Naive thymus-derived CD4-positive, alpha-beta T cell (primary cell): ENCODE results near the gene BCAS3. TPM values are rescaled to one million over a fixed set of nuclear protein-coding genes. Genes with fewer than 3 reads are reported as not detected.

Source experiments
- ATAC-seq: fragments of 150-1000 bp; cut with Tn5 transposase; 2 replicates; pipeline ENCODE4 v1.10.0; 2021; ENCODE audit warnings: mild to moderate bottlenecking, moderate library complexity
- CTCF ChIA-PET: fragments of 350-600 bp; sonication (Branson Sonifier 250); formaldehyde crosslinking; loops from one replicate; lab custom pipeline; 2021; ENCODE audit warnings: antibody characterized with exemption; lab: Charles Lee
- POLR2A ChIA-PET: fragments of 350-600 bp; sonication (Branson Sonifier 250); formaldehyde crosslinking; loops from one replicate; lab custom pipeline; 2021; ENCODE audit warnings: antibody characterized with exemption, inconsistent platforms; lab: Charles Lee
- DNase-seq, 9 donors: peaks; one replicate each; pipeline versions ENCODE4 v3.0.0 to v3.0.0-alpha.2; 2020 to 2022; ENCODE audit warnings: mixed read lengths in 1 of 9
- H3K27ac ChIP-seq: one replicate; pipeline ENCODE4 v1.7.0; 2013; ENCODE audit warnings: mild to moderate bottlenecking, low read depth, low read length, moderate library complexity
- H3K27me3 ChIP-seq, 2 donors: one replicate each; pipeline ENCODE4 v1.7.0; 2013; ENCODE audit warnings: low read length in 2 of 2, mild to moderate bottlenecking in 2 of 2, moderate library complexity in 2 of 2; ENCODE audit not compliant: control insufficient read depth in 2 of 2, insufficient read depth in 2 of 2
- H3K36me3 ChIP-seq, 3 experiments: 1 replicate in 2 of 3; 2 replicates in 1 of 3; pipeline ENCODE4 v1.7.0; 2013; ENCODE audit warnings: low read length in 3 of 3, mild to moderate bottlenecking in 3 of 3, moderate library complexity in 1 of 3; ENCODE audit not compliant: insufficient read depth in 3 of 3, control insufficient read depth in 2 of 3
- H3K4me1 ChIP-seq, 2 donors: one replicate each; pipeline ENCODE4 v1.7.0; 2013; ENCODE audit warnings: low read length in 2 of 2, mild to moderate bottlenecking in 2 of 2, moderate library complexity in 1 of 2; ENCODE audit not compliant: control insufficient read depth in 2 of 2, insufficient read depth in 2 of 2
- H3K4me3 ChIP-seq: 2 replicates; pipeline ENCODE4 v1.7.0; 2013; ENCODE audit warnings: mild to moderate bottlenecking, low read length
- H3K9me3 ChIP-seq, 3 experiments: 1 replicate in 2 of 3; 2 replicates in 1 of 3; pipeline ENCODE4 v1.7.0; 2013; ENCODE audit warnings: low read length in 3 of 3; ENCODE audit not compliant: control insufficient read depth in 2 of 3
- H3K27ac Mint-ChIP-seq, 9 donors: one replicate each; pipeline ENCODE4 v1.8.0; 2020 to 2022; ENCODE audit warnings: mixed read lengths in 9 of 9, mild to moderate bottlenecking in 8 of 9, moderate library complexity in 5 of 9, inconsistent platforms in 2 of 9
- H3K27me3 Mint-ChIP-seq, 5 donors: one replicate each; pipeline ENCODE4 v1.8.0; 2021 to 2022; ENCODE audit warnings: mixed read lengths in 5 of 5, mild to moderate bottlenecking in 1 of 5
- H3K36me3 Mint-ChIP-seq, 5 donors: one replicate each; pipeline ENCODE4 v1.8.0; 2020 to 2022; ENCODE audit warnings: mixed read lengths in 5 of 5, mild to moderate bottlenecking in 3 of 5, inconsistent platforms in 1 of 5
- H3K4me1 Mint-ChIP-seq, 7 donors: one replicate each; pipeline ENCODE4 v1.8.0; 2020 to 2022; ENCODE audit warnings: mixed read lengths in 7 of 7, mild to moderate bottlenecking in 3 of 7, inconsistent platforms in 1 of 7
- H3K4me3 Mint-ChIP-seq, 10 donors: one replicate each; pipeline ENCODE4 v1.8.0; 2020 to 2022; ENCODE audit warnings: mild to moderate bottlenecking in 10 of 10, mixed read lengths in 10 of 10, moderate library complexity in 6 of 10, inconsistent platforms in 2 of 10
- H3K9me3 Mint-ChIP-seq, 11 donors: one replicate each; pipeline ENCODE4 v1.8.0; 2020 to 2022; ENCODE audit warnings: mixed read lengths in 11 of 11, mild to moderate bottlenecking in 4 of 11, inconsistent platforms in 1 of 11, moderate library complexity in 1 of 11
- intact Hi-C, 2 donors: fragments of 100-400 bp; cut with micrococcal nuclease; formaldehyde crosslinking; loops; one replicate each; pipeline ENCODE4 v1.15.1; 2023
- polyA plus RNA-seq, 2 donors: library from polyadenylated mRNA; unstranded; fragments of 300-500 nt; fragmentation: Illumina TruSeq; gene quantifications; one replicate each; pipeline ENCODE4 v1.2.3, GENCODE V29; 2021
- total RNA-seq, 6 experiments: library from RNA in 5 of 6; stranded (reverse) in 5 of 6; gene quantifications; 1 replicate in 5 of 6; 2 replicates in 1 of 6; pipeline ENCODE4 v1.2.3 and lab custom pipeline; 2021 to 2026

BCAS3 gene
- total and polyA plus RNA-seq, 7 experiments from 2014 or later = 18.4 to 57.8 (median 37.5) TPM

GRCh38 chr17:61285526-61286320 lies 608.1 kb downstream of the BCAS3 start:
- H3K27ac ChIP-seq = no peak overlapping the region
- ChIA-PET CTCF (no interaction called here), POLR2A (no interaction called here)
- DNase-seq (peak in 1 of 9 donors; percentile 21), ATAC-seq (no peak)
- no peaks in the 10 kb centered on the region for H3K27me3 ChIP-seq
- no peaks in the 10 kb centered on the region for H3K27me3 Mint-ChIP-seq
- no peaks in the 10 kb centered on the region for H3K36me3 ChIP-seq
- peaks cover 0 to 11% (median 6%) of the 10 kb centered on the region in 5 donors for H3K36me3 Mint-ChIP-seq
- peaks cover 0 to 2% (median 0%) of the 10 kb centered on the region in 11 donors for H3K9me3 Mint-ChIP-seq
- no peaks in the 10 kb centered on the region for H3K4me1 ChIP-seq
- peak overlapping the region in 1 of 9 donors; percentile 4 for H3K27ac Mint-ChIP-seq
- H3K4me3 ChIP-seq = no peak overlapping the region
- H3K4me1 Mint-ChIP-seq = peaks cover 0 to 6% (median 0%) of the 10 kb centered on the region in 7 donors
- H3K4me3 Mint-ChIP-seq = no peak overlapping the region
- intact Hi-C loops = no loop called here
- no peaks in the 10 kb centered on the region for H3K9me3 ChIP-seq

- no peaks in the 10 kb centered on the region for H3K9me3 ChIP-seq
- no peak for DNase-seq
- no peak overlapping the region for H3K27ac ChIP-seq
- H3K36me3 ChIP-seq = no peaks in the 10 kb centered on the region
- Mint-ChIP-seq H3K36me3 (peaks cover 0 to 11% (median 6%) of the 10 kb centered on the region in 5 donors), H3K9me3 (peaks cover 0 to 2% (median 0%) of the 10 kb centered on the region in 11 donors), H3K27ac (no peak overlapping the region), H3K27me3 (no peaks in the 10 kb centered on the region), H3K4me3 (no peak overlapping the region), H3K4me1 (peaks cover 0 to 5% (median 0%) of the 10 kb centered on the region in 7 donors)
- no peaks in the 10 kb centered on the region for H3K27me3 ChIP-seq
- ChIA-PET POLR2A (no interaction called here), CTCF (no interaction called here)
- H3K4me3 ChIP-seq = no peak overlapping the region
- no peaks in the 10 kb centered on the region for H3K4me1 ChIP-seq
- intact Hi-C loops = no loop called here
- ATAC-seq = no peak
These were observed 608.8 kb downstream of the BCAS3 start for GRCh38 chr17:61286449-61286848.

DNA sequence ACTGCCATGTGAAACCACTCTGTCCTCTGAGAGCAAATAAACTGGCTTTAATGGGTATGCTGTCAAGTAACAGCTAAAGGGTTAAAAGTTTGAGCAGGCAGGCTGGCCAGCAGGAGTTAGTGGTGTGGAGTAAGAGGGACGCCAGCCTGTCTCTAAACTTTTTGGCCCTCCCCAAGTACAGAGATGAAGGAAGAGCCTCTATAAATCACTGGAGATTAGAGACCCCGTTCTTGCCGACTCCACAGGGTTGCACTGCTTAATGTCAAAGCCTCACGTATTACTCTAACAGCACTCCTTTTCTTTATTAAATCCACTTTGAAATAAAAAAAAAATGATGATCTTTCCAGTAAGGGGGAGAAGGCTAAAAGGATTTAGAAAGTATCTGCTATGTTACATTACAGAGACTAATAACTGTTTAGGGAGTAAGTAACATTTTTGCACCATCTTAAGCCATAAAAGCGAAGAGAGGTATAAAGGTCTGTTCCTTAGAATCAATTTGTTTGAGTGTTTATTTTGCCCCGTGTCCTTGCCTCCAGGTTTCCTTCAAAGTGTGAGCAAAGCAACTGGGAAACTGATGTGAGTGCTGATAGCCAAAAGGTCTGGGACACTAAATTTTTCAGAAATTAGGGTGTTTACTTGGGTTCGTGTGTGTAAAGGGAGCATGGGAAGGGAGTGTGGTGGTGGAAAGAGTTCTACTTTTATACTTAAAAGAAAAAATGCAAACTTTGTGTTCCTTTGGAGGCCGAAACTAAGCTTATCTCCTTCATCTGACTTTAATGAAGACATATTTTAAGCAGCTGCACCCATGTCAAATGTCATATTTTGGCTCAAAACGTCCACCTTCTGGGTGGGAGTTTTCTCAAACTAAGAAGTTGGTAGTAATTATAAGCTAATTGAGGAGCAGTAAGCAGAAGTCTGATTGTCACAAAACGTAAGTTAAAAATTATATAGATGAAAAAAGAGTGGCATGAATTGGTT lies 612.0 kb downstream of the BCAS3 start:
- intact Hi-C loops = no loop called here
- no peaks in the 10 kb centered on the region for H3K36me3 ChIP-seq
- ChIA-PET POLR2A (no interaction called here), CTCF (no interaction called here)
- Mint-ChIP-seq H3K36me3 (peaks cover 0 to 5% (median 0%) of the 10 kb centered on the region in 5 donors), H3K9me3 (no peaks in the 10 kb centered on the region), H3K27ac (peak overlapping the region in 1 of 9 donors; percentile 52), H3K4me3 (no peak overlapping the region), H3K4me1 (peaks cover 0 to 4% (median 0%) of the 10 kb centered on the region in 7 donors), H3K27me3 (no peaks in the 10 kb centered on the region)
- no peaks in the 10 kb centered on the region for H3K9me3 ChIP-seq
- DNase-seq (no peak), ATAC-seq (no peak)
- no peak overlapping the region for H3K4me3 ChIP-seq
- H3K27ac ChIP-seq = no peak overlapping the region
- no peaks in the 10 kb centered on the region for H3K27me3 ChIP-seq
- H3K4me1 ChIP-seq = no peaks in the 10 kb centered on the region

DNA sequence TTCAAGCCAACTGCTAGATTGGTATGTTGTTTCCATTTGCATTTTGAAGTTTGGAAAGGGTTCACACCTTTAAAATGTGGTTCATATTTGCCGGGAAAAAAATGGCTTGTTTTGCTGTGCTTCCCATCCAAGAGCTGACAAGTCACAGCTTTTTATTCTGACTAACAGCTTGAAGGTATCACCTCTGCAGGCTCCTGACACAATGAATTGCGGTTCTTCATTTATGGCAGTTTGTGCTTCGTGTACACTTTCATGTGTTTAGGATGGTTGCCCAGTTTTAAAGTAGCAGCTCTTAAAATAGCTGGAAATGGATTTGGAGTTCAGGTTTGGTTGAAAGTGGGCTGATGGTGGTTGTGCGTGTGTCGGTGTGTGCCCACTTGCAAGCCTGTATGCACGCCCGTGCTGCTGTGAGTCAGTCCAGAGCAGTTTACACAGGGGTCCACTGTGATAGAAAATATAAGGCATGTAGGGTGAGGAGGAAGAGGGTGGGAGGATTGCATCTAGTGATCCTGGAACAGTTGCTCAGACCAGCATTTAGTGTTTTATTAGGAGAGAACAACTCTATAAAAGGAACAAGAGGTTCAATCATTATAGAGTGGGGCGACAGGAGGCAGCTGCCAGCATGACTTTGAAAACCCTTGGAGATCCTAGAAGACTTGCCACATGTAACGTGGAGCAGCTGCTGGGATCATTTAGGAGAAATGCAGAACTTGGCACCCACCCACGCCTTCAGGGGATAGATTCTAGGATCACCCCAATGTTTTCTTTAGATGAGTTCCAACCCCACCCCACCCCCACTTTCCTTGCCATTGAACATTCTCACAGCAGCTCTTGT lies 614.0 kb downstream of the BCAS3 start:
- H3K9me3 Mint-ChIP-seq = no peaks in the 10 kb centered on the region
- Histone ChIP-seq H3K27me3 (no peaks in the 10 kb centered on the region), H3K4me3 (no peak overlapping the region), H3K9me3 (no peaks in the 10 kb centered on the region), H3K4me1 (no peaks in the 10 kb centered on the region), H3K36me3 (no peaks in the 10 kb centered on the region), H3K27ac (no peak overlapping the region)
- ChIA-PET CTCF (no interaction called here), POLR2A (no interaction called here)
- peaks cover 0 to 5% (median 0%) of the 10 kb centered on the region in 5 donors for H3K36me3 Mint-ChIP-seq
- peaks cover 0 to 4% (median 0%) of the 10 kb centered on the region in 7 donors for H3K4me1 Mint-ChIP-seq
- H3K27me3 Mint-ChIP-seq = no peaks in the 10 kb centered on the region
- DNase-seq (no peak), ATAC-seq (no peak)
- H3K27ac Mint-ChIP-seq = no peak overlapping the region
- intact Hi-C loops = no loop called here
- no peak overlapping the region for H3K4me3 Mint-ChIP-seq

DNA sequence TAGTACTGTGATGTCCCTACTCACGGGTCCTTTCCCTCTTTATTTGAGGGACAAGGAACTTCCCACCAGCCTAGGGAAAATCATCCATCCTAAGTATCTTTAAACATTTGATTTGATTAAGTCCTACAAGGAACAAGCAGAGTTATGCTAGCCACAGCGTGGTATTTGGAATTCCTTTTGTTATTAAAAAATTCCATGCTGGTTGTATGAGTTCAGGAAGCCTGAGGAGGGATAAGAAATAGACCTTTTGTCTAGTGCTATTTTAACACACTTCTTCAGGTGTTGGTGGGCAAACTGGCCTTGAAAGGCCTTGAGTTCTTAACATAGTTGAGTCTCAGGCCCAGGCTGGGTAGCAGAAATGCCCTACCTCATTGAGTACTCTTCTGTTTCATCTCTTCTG lies 616.6 kb downstream of the BCAS3 start:
- Histone ChIP-seq H3K27me3 (no peaks in the 10 kb centered on the region), H3K4me3 (no peak overlapping the region), H3K27ac (no peak overlapping the region), H3K4me1 (no peaks in the 10 kb centered on the region), H3K36me3 (no peaks in the 10 kb centered on the region), H3K9me3 (no peaks in the 10 kb centered on the region)
- intact Hi-C loops = no loop called here
- H3K27me3 Mint-ChIP-seq = no peaks in the 10 kb centered on the region
- H3K4me1 Mint-ChIP-seq = peaks cover 0 to 4% (median 0%) of the 10 kb centered on the region in 7 donors
- POLR2A ChIA-PET = no interaction called here
- H3K27ac Mint-ChIP-seq = no peak overlapping the region
- H3K9me3 Mint-ChIP-seq = no peaks in the 10 kb centered on the region
- CTCF ChIA-PET = no interaction called here
- peaks cover 0 to 5% (median 0%) of the 10 kb centered on the region in 5 donors for H3K36me3 Mint-ChIP-seq
- ATAC-seq = no peak
- no peak overlapping the region for H3K4me3 Mint-ChIP-seq
- DNase-seq = no peak

DNA sequence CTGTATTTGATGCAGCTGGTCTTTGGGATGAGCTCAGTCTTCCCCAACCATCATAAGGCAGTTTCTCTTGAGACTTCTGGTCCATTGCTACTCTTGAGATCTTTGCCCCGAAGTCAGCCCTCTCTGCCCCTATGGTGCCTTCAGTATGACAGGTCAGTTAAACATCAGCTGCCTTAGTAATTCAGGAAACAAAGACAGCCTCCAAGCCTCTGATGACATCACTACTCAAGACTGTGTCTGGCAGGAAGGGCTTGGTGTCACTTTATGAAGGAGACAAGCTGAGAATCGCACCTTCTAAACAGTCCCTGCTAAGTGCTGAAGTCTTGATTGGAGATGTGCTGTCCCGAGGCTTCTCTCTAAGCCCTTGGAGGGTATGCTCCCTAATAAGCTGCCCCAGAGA lies 617.1 kb downstream of the BCAS3 start:
- H3K4me1 Mint-ChIP-seq = peaks cover 0 to 4% (median 0%) of the 10 kb centered on the region in 7 donors
- Histone ChIP-seq H3K4me1 (no peaks in the 10 kb centered on the region), H3K4me3 (no peak overlapping the region), H3K27me3 (no peaks in the 10 kb centered on the region), H3K27ac (no peak overlapping the region), H3K36me3 (no peaks in the 10 kb centered on the region), H3K9me3 (no peaks in the 10 kb centered on the region)
- ChIA-PET POLR2A (no interaction called here), CTCF (no interaction called here)
- H3K9me3 Mint-ChIP-seq = no peaks in the 10 kb centered on the region
- no peaks in the 10 kb centered on the region for H3K27me3 Mint-ChIP-seq
- DNase-seq = no peak
- no peak overlapping the region for H3K4me3 Mint-ChIP-seq
- no peak for ATAC-seq
- intact Hi-C loops = no loop called here
- H3K36me3 Mint-ChIP-seq = peaks cover 0 to 5% (median 0%) of the 10 kb centered on the region in 5 donors
- no peak overlapping the region for H3K27ac Mint-ChIP-seq
